Suprapubic skin (tissue), 4 donors: ENCODE measurements around the gene EMP3. TPM values are rescaled to one million over a fixed set of nuclear protein-coding genes. Genes with fewer than 3 reads are reported as not detected.
A peak's percentile ranks its signal among the peaks of the same experiment; 100 is the strongest.

ENCODE experiments used
- DNase-seq, 2 donors: peaks; one replicate each; pipeline ENCODE4 v3.0.0-alpha.2; 2019; ENCODE audit warnings: low spot score in 2 of 2
- H3K27ac ChIP-seq: fragments of 200-600 bp; sonication (generic); one replicate; pipeline ENCODE4 v1.5.1; 2019
- H3K27me3 ChIP-seq: fragments of 200-600 bp; sonication (generic); one replicate; pipeline ENCODE4 v1.5.1; 2019
- H3K36me3 ChIP-seq: fragments of 200-600 bp; sonication (generic); one replicate; pipeline ENCODE4 v1.5.1; 2019
- H3K4me1 ChIP-seq: fragments of 200-600 bp; sonication (generic); one replicate; pipeline ENCODE4 v1.5.1; 2019
- H3K4me3 ChIP-seq: fragments of 200-600 bp; sonication (generic); one replicate; pipeline ENCODE4 v1.5.1; 2019; ENCODE audit warnings: mild to moderate bottlenecking
- H3K9me3 ChIP-seq: fragments of 200-600 bp; sonication (generic); one replicate; pipeline ENCODE4 v1.5.1; 2019
- CTCF ChIP-seq, 2 donors: fragments of 200-600 bp in 1 of 2; fragments of 450-650 bp in 1 of 2; sonication (generic) in 1 of 2; IDR thresholded peaks; one replicate each; pipeline ENCODE4 v1.5.1; 2016 to 2019; ENCODE audit warnings: antibody characterized with exemption in 2 of 2, mild to moderate bottlenecking in 1 of 2, moderate library complexity in 1 of 2
- EP300 ChIP-seq: sonication (generic); formaldehyde crosslinking; IDR thresholded peaks from one replicate; pipeline ENCODE4 v1.6.1; 2017; ENCODE audit warnings: antibody characterized with exemption
- POLR2A ChIP-seq, 2 donors: fragments of 450-650 bp; IDR thresholded peaks; one replicate each; pipeline ENCODE4 v1.6.1; 2017; ENCODE audit warnings: antibody characterized with exemption in 2 of 2, mild to moderate bottlenecking in 2 of 2, moderate library complexity in 2 of 2
- POLR2AphosphoS5 ChIP-seq, 3 donors: sonication (generic); formaldehyde crosslinking; IDR thresholded peaks; one replicate each; pipeline ENCODE4 v1.6.1; 2017; ENCODE audit warnings: antibody characterized with exemption in 3 of 3
- whole genome bisulfite sequencing: methylation state at CpG from one replicate; pipeline ENCODE4 v1.1.5; 2018; 5-methylcytosine and 5-hydroxymethylcytosine counted together
- total RNA-seq, 4 donors: library from RNA; depleted of rRNA; stranded (reverse); fragments of >200 nt; gene quantifications; one replicate each; pipeline ENCODE4 v1.1.0, GENCODE V29; 2016

EMP3 gene
- total RNA-seq, 4 donors from 2014 or later, result 9.3 to 22.5 (median 13.2) TPM

DNA sequence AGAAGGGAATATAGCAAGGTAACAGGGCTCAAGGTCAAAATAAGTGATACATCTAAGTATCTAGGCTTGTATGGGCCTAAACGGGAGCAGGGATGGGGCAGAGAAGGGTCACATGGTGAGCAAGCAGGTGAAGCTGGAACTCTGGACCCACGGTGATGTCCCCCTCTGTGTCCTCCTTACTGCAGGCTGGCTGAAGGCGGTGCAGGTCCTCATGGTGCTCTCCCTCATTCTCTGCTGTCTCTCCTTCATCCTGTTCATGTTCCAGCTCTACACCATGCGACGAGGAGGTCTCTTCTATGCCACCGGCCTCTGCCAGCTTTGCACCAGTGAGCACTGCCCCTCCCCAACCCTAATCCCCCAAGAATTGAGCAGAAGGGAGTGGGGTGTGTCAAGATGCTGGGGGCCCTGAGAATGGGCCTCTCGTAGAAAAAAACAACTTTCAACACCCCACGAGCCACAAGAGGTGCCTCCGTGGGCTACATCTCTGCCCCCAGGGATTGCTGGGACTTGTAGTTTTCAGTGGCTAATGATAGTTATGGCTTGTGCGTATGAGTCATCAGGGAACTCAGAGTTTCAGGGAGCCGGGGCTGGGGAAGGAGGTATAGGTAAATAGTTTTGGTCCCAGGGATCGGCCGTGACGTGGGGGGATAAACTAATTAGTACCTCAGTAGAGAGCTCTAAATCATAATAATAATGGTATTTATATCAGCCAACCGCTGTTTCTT is 4.0 kb downstream of the EMP3 start:
- Histone ChIP-seq H3K36me3 (peaks cover 7% of the 10 kb centered on the region), H3K4me1 (peaks cover 86% of the 10 kb centered on the region), H3K27ac (peak overlapping the region; percentile 83), H3K4me3 (peak overlapping the region; percentile 55), H3K27me3 (no peaks in the 10 kb centered on the region), H3K9me3 (no peaks in the 10 kb centered on the region)
- 65% methylated on average over 15 of the region's 15 CpGs for WGBS
- DNase-seq, result no peak
- TF ChIP-seq POLR2A (IDR thresholded peaks at IDR 0.05), result no peak
- no peak for TF ChIP-seq CTCF (IDR thresholded peaks at IDR 0.05)
- TF ChIP-seq EP300, result no peak
- no peak for TF ChIP-seq POLR2AphosphoS5 (IDR thresholded peaks at IDR 0.05)

DNA sequence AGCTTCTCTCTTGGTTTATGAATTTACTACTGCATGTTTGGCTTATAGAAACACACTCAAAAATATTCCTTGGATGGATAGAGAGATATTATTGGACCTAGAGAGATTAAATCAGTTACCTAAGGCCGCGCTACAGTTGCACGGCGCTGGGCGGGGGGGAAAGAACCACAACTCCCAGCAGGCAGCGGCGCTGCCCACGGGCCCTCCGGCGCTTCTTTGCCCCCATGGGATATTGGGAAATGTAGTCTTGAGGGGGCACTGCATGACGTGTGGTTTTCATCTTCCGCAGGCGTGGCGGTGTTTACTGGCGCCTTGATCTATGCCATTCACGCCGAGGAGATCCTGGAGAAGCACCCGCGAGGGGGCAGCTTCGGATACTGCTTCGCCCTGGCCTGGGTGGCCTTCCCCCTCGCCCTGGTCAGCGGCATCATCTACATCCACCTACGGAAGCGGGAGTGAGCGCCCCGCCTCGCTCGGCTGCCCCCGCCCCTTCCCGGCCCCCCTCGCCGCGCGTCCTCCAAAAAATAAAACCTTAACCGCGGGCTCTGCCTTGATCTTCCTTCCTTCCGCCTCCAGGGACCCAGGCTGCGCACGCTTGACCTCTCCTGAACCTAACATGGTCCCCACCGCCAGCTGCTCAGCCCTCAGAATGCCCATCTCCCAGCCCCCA is 4.8 kb downstream of the EMP3 start:
- Histone ChIP-seq H3K36me3 (peaks cover 7% of the 10 kb centered on the region), H3K4me3 (peak overlapping the region; percentile 55), H3K27me3 (no peaks in the 10 kb centered on the region), H3K4me1 (peaks cover 79% of the 10 kb centered on the region), H3K27ac (peak overlapping the region; percentile 83), H3K9me3 (no peaks in the 10 kb centered on the region)
- DNase-seq, result peak in 1 of 2 donors; percentile 83
- 30% methylated on average over 29 of the region's 41 CpGs for WGBS
- TF ChIP-seq POLR2AphosphoS5 (IDR thresholded peaks at IDR 0.05) (peak in 1 of 3 donors; percentile 54), POLR2A (IDR thresholded peaks at IDR 0.05) (peak; percentile 10 to 28), CTCF (IDR thresholded peaks at IDR 0.05) (peak in 1 of 2 donors; percentile 8), EP300 (no peak)

DNA sequence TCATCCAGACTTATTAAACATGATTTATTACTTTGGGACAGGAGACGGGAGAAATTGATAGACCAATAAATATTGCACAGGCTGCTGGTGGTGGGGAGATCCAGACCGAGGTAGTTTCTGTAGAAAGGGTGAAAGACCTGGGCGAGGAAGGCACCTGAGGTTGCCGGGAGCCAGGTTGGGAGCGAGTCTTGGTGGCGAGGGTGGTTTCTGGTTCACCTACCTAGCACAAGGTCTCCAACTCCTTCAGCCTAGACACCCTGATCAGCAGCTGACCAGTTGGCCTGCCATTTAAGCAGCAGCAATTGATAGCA is 7.0 kb downstream of the EMP3 start:
- Histone ChIP-seq H3K27ac (peak overlapping the region; percentile 92), H3K27me3 (no peaks in the 10 kb centered on the region), H3K36me3 (peaks cover 7% of the 10 kb centered on the region), H3K4me3 (peak overlapping the region; percentile 54), H3K9me3 (no peaks in the 10 kb centered on the region), H3K4me1 (peaks cover 58% of the 10 kb centered on the region)
- TF ChIP-seq CTCF (IDR thresholded peaks at IDR 0.05) (no peak), POLR2A (IDR thresholded peaks at IDR 0.05) (no peak), POLR2AphosphoS5 (IDR thresholded peaks at IDR 0.05) (no peak), EP300 (no peak)
- no peak for DNase-seq
- WGBS, result 33% methylated on average over 6 of the region's 6 CpGs

- peak; percentile 93 to 95 for DNase-seq
- Histone ChIP-seq H3K27ac (peak overlapping the region; percentile 92), H3K36me3 (peaks cover 7% of the 10 kb centered on the region), H3K9me3 (no peaks in the 10 kb centered on the region), H3K4me1 (peaks cover 52% of the 10 kb centered on the region), H3K4me3 (peak overlapping the region; percentile 54), H3K27me3 (no peaks in the 10 kb centered on the region)
- 2% methylated on average over 24 of the region's 25 CpGs for WGBS
- TF ChIP-seq POLR2A (IDR thresholded peaks at IDR 0.05) (peak in 1 of 2 donors; percentile 10), EP300 (no peak)
These were observed 7.5 kb downstream of the EMP3 start for GRCh38 chr19:48332662-48333466.

DNA sequence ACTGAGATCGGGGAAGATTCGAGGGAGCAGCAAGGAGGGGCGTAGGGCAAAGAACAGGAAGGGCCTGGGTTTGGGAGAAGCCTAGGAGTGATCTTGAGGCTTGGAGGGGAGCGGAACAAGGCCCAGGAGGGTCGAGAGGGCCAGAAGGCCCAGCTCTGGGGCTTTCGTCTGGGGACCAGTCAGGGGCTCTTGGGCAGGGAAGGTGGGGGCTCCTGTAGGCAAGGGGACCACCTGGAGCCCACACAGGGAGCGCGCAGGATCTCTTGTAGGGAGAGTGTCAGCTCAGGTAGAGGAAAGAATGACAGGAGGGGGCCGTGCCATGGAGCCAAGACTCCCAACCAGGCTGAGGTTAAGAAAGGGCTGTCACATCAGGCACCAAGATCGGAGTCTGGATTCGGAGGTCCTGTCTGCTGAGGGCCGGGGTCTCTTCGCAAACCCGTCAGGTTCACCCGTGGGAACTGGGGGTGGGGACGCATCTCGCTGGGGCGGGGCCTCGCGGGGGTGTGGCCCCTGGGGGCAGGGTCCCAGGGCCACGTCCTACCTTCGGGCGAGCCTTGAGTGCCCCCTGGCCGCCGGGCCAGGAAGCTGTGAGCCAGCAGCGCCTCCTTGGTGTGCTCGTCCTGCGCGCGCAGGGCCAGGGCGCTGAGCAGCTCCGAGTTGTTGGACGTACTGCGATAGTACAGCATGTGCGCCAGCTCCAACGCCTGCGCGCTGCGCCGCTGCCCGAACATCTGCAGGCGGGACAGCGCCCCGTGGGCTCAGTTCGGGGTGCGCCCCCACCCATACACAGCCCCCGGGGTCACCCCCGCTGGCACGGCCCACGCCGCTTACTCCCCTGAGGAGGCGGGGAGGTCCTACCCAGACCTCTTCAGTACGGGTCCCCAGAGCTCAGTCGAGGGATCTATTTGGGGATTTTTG is 8.4 kb downstream of the EMP3 start:
- no peaks in the 10 kb centered on the region for H3K9me3 ChIP-seq
- 9% methylated on average over 34 of the region's 54 CpGs for WGBS

More for the DNA sequence above, 8.4 kb downstream of the EMP3 start:
- H3K4me3 ChIP-seq, result peak overlapping the region; percentile 54
- TF ChIP-seq POLR2A (IDR thresholded peaks at IDR 0.05) (no peak), CTCF (IDR thresholded peaks at IDR 0.05) (peak; percentile 62 to 82), POLR2AphosphoS5 (IDR thresholded peaks at IDR 0.05) (peak in 1 of 3 donors; percentile 31)
- peak overlapping the region; percentile 92 for H3K27ac ChIP-seq
- DNase-seq, result peak; percentile 92 to 94
- H3K27me3 ChIP-seq, result no peaks in the 10 kb centered on the region
- H3K36me3 ChIP-seq, result peaks cover 7% of the 10 kb centered on the region
- peaks cover 52% of the 10 kb centered on the region for H3K4me1 ChIP-seq
